Right ventricle myocardium inferior (tissue), 1 donor: ENCODE results near the gene POTEJ. TPM values are rescaled to one million over a fixed set of nuclear protein-coding genes. Genes with fewer than 3 reads are reported as not detected.
"Not testable (repeated sequence)": the region's sequence is repeated elsewhere in the genome, so short reads cannot be mapped to it uniquely, and the experiment has no call there.

ENCODE experiments used
- ATAC-seq: fragments of 200-7000 bp; cut with Tn5 transposase; one replicate; pipeline ENCODE4 v1.9.1; 2020; ENCODE audit warnings: mild to moderate bottlenecking, moderate library complexity
- DNase-seq: peaks from one replicate; pipeline ENCODE4 v3.0.0; 2021; ENCODE audit errors: missing footprints
- intact Hi-C: fragments of 100-400 bp; cut with DNase I; formaldehyde crosslinking; loops from one replicate; pipeline ENCODE4 v1.11.0; 2022
- total RNA-seq: library from RNA; stranded (reverse); fragmentation: NEBNext Ultra II Directional; extraction: Animal tissue kit (Norgen Biotek cat#: 25700); gene quantifications from one replicate; pipeline ENCODE4 v1.2.1, GENCODE V29; 2021
- donor health status: DM: no; HTN: yes; CAD: no; lungs with severe emphysema.

POTEJ gene
- total RNA-seq, 1 donor from 2014 or later = not detected

DNA sequence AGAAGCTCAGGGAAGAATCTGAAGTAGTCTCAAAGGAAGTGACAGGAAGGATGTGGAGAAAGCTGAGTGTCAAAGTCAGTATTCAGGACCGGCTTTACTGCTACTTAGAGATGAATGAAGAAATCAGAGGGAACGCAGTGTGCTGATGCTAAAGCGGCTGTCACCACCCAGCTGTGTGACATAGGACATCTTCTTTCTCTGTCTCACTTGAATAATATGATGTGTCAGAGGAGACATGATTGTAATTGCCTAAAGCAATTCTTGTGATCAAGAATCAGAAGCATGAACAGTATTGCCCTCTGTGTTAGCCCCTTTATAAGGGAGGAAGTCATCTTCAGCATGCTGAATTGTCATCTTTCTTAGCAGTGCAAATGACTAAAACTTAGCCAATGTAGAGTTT, 92.0 kb downstream of the POTEJ start:
- DNase-seq, intact Hi-C loops, ATAC-seq: not testable (repeated sequence)

Other genes starting within 250 kb of the POTEJ start
- gene POTEI, start 102.1 kb upstream of the POTEJ start, total RNA-seq = not detected
- gene CFC1B, start 90.2 kb upstream of the POTEJ start, total RNA-seq = not detected
- not detected for gene CFC1, start 11.9 kb upstream of the POTEJ start, total RNA-seq
- gene GPR148, start 117.6 kb downstream of the POTEJ start, total RNA-seq = not detected
- gene AMER3, start 144.1 kb downstream of the POTEJ start, total RNA-seq = not detected
- gene ARHGEF4, start 225.5 kb downstream of the POTEJ start, total RNA-seq = 4.1 TPM